Activated T-cell treated with anti-CD3 and anti-CD28 coated beads for 4 hours (primary cell): ENCODE measurements around the gene CAMSAP1.

ENCODE experiments used
- DNase-seq: peaks from one replicate; pipeline ENCODE4 v3.0.0-alpha.2; 2020

CAMSAP1 gene

DNA sequence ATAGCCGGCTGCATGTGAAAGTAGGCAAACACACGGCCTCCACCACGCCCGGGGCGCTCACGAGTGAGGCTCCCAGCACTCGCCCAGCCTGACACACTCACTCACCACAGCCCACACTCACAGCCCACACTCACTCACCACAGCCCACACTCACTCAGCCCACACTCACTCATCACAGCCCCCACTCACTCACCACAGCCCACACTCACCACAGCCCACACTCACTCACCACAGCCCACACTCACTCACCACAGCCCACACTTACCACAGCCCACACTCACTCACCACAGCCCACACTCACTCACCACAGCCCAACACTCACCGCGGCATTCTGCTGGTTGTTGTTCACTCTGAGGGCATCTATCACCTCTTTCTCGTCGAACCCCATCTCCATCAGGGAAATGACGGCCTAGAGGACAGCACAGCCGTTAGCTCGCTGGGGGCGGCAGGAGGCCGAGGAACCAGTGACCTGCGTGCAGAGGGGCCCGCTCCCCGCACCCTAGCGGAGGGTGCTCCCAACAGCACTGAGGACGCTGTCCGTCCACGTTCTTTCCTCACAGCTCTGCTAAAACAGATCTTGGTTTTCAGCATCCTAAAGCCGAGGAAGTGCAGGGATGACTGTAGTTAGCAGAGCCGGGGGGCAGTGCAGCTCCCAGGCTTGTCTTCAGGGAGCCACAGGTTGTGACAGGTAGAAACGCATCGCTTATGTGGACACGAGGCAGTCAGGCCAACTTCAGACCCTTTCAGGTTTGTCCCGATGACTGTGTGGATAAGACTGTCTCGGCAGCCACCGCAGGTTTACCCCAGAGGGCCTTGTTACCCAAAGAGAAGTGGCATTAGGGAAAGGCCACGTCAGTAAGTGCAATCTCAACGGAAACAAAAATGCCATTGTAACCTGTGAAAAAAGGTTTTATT lies 32.3 kb upstream of the CAMSAP1 start:
- DNase-seq: peak; percentile 46

- no peak for DNase-seq
Observed at GRCh38 chr9:135937521-135938489, 30.5 kb upstream of the CAMSAP1 start.

DNA sequence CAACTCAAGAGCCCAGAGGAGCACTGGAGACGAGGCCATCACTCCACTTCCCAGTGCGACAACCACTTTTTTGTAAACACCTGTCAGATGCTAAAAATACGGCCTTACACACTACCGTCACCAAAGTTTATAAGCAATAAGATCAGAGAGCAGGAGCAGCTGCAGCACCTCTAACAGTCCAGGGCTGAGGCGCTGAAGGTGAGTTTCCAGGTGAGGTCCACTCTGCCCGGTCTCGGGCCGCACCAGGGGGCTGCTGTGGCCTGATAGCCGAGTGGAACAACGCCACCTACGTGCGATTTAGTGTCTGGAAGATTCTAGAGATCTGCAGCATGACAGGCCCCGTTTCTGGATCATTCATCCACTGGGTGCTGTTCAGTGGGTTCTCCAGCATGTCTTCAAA lies 25.8 kb upstream of the CAMSAP1 start:
- DNase-seq: no peak

GRCh38 chr9:135932656-135933055 lies 25.3 kb upstream of the CAMSAP1 start:
- no peak for DNase-seq

- no peak for DNase-seq
Observed at GRCh38 chr9:135931349-135931820, 24.0 kb upstream of the CAMSAP1 start.

DNA sequence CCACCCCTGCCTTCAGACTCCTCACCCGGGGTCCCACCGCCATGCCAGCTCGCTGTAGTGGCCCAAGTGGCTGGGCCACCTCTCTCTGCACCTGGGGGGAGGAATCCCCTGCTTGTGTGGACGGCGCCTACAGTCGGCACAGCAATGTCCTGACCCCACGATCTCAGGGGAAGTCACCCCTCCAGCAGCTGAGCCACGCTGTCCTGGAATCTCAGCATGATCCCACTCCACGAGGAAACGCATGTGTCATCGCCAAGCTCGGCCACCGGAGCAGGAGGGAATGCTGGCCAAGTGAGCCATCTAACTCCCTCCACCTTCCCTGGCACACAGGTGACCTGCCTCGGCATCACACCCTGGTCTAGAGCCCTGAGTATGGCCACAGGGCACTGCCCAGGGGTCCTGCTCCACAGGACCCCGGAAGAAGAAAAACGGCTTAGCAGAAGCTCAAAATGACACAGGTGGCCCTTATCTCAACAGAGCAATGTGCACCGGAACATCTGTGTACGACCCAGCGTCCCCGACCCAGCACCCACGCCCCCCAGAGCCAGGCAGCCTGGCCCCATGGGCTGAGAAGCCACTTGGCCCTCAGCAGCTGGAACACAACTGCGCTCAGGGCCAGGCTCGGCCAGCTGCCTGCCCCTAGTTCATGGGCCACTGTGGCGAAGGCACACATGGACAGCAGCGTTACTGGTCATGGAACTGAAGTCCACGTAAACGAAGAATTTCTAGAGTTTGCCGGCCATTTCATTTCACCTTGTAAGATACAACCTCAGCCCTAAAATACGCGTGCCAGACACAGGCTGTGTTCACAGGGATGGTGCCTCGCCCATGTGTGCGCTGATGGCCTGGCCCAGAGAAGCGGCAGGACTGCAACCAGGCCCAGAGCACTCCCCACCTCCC lies 23.4 kb upstream of the CAMSAP1 start:
- DNase-seq: no peak

- DNase-seq: no peak
Observed at GRCh38 chr9:135929656-135930445, 22.5 kb upstream of the CAMSAP1 start.

DNA sequence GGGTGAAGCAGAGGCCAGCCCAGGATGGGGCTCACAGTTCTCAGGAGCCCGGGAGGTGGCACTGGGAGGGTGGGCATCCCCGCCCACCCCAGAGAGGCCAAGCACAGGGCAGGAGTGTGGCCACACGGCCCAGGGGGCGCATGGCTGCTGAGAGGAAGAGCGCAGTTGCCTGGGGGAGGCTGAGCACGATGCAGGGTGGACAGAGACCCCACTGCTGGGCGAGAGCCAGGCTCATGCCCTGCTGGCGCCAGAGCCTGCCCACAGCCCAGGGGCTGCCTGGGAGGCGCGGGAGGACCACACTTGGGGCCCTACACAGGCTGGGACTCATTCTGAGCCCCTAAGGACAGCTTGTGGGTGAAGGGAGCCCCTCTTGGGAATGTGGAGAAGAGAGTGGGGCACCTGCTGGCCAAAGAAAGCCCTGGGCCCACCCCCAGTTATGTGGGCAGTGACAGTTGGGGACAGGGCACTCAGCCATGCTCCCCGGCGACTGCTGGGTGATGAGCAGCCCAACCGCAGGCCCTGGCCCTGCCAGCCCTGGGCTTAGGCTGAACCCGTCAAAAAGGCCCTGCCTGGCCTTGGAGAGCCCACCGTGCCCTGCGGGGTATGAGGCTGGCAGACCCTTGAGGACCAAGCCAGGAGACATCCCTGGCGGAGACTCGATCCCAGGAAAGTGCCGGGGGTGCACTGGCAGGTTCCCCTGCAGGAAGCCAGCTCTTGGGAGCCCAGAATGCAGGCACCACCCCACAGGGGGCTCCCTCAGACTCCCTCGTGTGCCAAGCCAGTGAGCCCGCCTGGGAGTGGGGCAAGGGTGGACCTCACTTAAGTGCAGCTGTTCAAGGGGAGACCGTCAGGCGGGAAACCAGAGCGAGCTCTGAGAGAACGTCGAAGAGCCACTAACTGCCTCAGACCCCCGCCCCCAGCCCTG lies 21.6 kb upstream of the CAMSAP1 start:
- no peak for DNase-seq

DNA sequence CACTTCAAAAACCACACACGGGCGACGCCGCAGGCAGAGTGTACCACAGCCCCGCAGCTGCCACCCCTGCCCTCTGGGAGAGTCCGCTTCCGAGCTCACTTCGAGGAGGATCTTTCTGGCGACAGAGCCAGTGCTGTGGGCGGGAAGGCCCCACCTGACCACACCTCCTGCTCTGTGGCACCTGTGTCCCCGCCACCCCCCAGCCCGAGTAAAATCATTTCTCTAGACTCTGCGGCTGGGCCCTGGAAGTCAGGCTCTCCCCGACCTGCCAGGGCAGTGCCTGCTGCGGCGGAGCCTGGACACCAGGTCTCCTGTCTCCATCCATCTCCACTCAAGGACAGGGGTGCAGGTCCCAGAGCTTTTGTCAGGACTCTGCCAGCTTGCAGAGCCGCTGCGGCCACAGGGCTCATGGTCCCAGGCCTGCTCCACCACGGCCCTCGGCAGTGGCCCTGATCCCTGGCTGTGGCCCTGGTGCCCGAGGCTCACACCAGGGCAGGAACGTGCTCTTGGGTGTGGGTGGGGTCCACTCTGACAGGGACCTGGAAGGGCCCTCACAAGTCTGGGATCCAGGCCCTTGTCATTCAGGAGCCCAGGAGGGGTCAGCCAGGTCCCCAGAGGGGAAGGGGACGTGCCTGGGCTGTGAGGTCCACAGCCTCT lies 20.9 kb upstream of the CAMSAP1 start:
- no peak for DNase-seq

DNA sequence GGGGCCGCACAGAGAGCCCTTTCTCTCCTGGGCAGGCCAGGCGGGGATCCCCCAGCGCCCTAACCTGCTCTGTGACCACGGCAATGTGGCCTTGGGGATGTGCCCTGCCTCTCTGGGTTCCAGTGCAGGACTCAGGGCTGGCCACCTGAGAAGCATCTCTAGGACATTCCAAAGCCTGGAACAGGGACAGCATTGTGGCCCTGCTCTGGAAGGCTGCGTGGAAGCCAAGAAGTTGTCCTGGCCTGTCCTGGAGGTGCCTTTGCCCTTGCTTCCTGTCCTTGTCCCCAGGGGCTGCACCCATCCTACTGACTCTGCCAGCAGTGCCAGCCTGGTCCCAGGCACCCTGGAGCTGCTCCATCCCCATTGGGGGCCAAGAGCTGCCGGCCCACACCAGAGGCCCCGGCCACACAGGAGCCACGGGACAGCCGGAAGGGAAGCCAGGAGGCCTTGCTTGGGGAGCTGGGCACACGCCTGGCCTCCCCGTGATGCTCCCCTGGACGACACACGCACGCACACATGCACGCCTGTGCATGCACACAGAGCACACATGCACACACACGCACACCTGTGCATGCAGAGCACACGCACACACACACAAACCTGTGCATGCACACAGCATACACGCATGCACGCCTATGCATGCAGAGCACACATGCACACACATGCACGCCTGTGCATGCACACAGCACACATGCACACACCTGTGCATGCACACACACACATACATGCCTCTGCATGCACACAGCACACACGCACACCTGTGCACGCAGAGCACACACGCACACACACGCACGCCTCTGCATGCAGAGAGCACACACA lies 20.1 kb upstream of the CAMSAP1 start:
- DNase-seq: no peak

DNA sequence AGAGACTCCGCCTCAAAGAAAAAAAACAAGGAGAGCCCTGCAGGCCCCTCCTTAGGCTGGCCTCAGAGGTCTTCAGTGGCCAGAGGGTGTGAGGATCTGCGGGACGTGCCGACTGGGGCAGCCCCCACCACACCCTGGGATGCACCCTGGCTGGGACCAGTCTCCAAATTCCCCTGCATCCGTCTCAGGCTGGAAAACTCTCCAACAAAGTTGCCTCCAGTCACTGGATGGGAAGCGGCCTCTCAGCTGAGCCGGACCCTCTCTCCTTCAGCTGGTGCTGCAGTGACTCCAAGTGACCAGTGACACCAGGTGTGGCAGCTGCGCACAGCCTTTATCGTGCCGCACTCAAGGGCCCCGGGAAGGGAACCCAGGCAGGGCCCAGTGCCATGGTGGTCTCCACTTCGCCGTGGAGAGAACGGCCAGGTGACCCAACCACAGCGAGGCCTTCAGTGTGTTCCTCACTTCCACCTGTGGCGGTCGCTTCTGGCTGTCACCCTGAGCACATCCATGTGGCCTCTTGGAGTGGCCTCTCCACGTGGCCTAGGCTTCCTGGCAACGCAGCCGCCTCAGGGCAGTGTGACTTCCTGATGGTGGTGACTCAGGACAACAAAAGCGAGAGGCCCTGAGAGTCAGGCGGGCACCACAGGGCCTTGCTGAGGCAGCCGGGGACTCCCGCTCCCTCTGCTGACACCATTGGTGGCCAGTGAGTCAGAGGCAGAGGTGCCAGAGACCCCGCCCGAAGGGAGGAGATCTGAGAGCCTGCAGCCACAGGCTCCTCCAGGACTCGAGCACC lies 19.3 kb upstream of the CAMSAP1 start:
- no peak for DNase-seq

DNA sequence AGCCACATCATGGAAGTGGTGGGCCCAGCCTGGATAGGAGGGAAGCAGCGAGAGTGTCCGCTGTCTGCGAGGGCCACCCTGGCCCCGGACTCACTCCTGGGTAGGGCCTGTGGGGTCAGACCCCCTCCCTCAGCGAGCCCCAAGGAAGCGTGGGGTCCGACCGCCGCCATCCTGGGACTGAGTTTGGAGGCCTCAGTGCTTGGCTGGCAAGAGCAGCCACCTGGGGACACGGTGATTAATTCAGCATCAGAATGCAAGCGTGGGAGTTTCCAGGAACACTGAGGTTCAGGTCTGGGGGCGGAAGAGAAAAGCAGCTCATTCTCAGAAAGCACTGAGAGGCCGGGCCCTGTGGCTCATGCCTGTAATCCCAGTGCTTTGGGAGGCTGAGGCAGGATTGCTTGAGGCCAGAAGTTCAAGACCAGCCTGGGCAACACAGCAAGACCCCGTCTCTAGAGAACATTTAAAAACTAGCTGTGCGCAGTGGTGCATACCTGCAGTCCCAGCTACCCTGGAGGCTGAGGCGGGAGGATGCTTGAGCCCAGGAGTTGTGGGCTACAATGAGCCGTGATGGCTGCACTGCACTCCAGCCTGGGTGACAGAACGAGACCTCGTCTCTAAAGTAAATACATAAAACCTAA lies 18.3 kb upstream of the CAMSAP1 start:
- peak; percentile 40 for DNase-seq

DNA sequence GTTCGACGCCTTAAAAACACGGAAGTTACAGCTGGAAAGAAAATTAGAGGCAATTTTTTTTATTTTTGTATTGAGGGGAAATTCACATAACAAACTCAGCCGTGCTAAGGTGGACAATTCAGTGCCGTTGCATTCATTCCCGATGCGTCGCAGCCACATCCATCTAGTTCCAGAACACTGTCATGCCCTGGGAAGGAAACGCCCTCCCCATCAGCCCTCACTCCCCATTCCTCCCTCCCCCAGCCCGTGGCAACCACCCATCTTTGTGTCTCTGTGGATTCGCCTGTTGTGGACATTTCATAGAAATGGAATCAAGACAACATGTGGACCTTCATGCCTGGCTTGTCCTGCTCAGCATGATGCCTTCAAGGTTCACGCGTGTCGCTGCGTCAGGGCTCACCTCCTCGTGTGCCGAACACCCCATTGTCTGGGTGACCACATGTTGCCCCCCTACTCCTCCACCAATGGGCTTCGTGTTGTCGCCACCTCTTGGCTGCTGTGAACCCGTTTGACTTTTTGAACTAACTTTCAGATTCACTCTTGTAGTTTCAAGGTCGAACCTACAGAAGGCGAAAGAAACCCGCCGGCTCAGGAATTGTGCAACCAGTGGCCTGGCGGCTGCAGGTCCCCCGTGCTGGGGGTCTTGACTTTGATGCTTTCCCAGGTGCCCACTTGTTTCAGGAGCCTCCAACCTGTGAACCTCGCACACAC lies 17.4 kb upstream of the CAMSAP1 start:
- DNase-seq: no peak

DNA sequence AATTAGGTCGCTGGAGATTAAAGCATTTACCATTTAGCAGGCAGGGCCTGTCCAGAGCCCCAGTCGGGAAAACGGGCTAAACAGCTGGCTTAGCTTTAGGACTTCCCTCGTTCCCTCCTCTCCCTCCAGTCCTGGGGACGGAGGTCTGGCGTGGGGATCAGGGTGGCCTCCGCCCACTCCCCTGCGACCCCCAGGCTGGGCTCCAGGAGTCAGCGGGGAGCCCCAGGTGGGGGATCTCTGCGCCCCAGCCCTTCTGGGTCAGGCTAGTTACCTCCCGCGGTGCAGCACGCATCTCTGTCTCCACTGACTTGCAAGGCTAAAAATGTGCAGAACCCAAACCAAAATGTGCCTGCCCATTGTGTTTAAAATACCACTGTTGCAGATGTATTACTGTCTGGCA lies 16.2 kb upstream of the CAMSAP1 start:
- DNase-seq: no peak

DNA sequence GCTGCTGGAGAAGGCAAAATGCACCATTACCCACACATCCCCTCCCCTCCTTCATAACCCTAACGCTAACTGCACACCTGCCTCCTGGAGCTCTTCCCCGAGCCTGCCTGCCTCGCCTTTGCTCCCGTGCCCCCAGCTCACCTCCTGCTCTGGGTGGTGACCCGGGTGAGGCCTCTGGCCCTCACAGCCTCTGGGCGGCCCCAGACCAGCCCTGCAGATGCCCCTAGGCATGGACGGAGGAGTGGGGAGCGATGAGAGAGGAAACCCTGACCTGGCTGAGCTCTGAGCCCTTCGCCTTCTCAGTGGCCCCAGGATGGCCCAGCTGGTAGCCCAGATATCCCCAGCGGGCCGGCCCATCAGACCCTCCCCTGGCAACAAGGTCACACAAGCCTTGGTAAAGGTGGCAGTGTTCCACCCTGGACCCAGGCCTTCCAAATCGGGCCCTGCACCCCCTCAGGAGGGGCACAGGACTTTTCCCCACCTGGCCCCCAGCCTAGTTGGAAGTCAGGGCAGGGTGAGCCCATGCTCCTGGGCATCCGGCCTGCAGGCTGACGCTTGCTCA lies 14.5 kb upstream of the CAMSAP1 start:
- DNase-seq: no peak

DNA sequence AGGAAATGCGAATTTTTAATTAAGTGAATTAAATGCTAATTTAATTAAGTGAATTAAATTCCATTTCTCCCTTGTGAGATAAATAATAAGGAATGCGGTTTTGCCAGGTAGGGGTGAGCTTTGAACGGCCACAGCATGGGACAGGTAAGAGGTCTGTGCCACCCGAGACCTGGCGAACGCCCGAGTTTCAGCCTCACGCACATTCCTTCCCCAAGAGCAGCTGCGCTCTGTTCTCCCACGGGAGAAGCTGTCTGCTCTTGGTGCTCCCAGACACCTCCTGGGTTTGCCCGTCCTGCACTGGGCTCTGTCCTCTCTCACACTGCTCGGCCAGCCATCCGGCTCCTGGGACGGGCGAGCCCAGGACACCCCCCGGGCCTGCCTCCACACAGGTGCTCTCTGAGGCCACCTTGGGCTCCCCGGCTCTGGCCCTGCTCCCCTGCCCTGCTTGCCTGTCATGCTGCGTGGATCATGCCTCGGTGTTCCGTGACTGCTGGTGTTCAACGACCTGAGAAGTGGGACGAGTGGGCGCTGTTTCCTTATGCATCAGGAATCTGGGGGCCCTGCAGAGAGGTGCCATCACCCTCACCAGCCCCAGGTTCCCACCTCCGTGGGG lies 13.7 kb upstream of the CAMSAP1 start:
- DNase-seq: no peak
